ENCODE measurements around the gene NDUFAB1. TPM values are rescaled to one million over a fixed set of nuclear protein-coding genes. Genes with fewer than 3 reads are reported as not detected.

The NDUFAB1 gene
- total and polyA plus RNA-seq, 2 of the 13 experiments (the other 11 are each of a cell fraction or from before 2014, with no cell fraction given): 221 to 601 TPM

DNA sequence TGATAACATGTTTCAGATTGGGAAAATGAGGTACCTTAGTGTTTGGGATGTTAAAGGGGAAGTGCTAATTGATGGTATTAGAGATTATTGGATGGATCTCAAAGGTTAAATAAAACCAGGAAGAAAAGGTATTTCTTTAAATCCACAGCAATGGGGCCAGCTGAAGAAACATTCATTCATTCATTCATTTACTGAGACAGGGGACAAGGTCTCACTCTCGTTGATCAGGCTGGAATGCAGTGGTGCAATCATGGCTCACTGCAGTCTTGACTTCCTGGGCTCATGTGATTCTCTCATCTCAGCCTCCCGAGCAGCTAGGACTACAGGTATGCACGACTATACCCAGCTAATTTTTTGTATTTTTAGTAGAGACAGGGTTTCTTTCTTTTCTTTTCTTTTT, 58.7 kb downstream of the NDUFAB1 start (continued):
- TF ChIP-seq ZBTB40 (IDR thresholded peaks at IDR 0.05) (no peak), ZBTB40 (CRISPR knock-in tag; IDR thresholded peaks at IDR 0.05) (no peak), ZNF713 (CRISPR knock-in tag; IDR thresholded peaks at IDR 0.05) (no peak), NFIB (CRISPR knock-in tag; IDR thresholded peaks at IDR 0.05; ENCODE audit: borderline replicate concordance) (no peak), CENPX (CRISPR knock-in tag; IDR thresholded peaks at IDR 0.05) (no peak), HNF4A (CRISPR knock-in tag; IDR thresholded peaks at IDR 0.05) (peak; percentile 59), SRSF9 (IDR thresholded peaks at IDR 0.05; ENCODE audit: borderline replicate concordance, insufficient read depth, low read depth, low read length, poor library complexity, severe bottlenecking) (no peak), STAG1 (CRISPR knock-in tag; IDR thresholded peaks at IDR 0.05) (no peak), RFX3 (CRISPR knock-in tag; IDR thresholded peaks at IDR 0.05) (no peak)
- TF ChIP-seq, protein P1, sequence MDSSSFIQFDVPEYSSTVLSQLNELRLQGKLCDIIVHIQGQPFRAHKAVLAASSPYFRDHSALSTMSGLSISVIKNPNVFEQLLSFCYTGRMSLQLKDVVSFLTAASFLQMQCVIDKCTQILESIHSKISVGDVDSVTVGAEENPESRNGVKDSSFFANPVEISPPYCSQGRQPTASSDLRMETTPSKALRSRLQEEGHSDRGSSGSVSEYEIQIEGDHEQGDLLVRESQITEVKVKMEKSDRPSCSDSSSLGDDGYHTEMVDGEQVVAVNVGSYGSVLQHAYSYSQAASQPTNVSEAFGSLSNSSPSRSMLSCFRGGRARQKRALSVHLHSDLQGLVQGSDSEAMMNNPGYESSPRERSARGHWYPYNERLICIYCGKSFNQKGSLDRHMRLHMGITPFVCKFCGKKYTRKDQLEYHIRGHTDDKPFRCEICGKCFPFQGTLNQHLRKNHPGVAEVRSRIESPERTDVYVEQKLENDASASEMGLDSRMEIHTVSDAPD (CRISPR knock-in tag; IDR thresholded peaks at IDR 0.05): no peak
- TF ChIP-seq, protein P2, sequence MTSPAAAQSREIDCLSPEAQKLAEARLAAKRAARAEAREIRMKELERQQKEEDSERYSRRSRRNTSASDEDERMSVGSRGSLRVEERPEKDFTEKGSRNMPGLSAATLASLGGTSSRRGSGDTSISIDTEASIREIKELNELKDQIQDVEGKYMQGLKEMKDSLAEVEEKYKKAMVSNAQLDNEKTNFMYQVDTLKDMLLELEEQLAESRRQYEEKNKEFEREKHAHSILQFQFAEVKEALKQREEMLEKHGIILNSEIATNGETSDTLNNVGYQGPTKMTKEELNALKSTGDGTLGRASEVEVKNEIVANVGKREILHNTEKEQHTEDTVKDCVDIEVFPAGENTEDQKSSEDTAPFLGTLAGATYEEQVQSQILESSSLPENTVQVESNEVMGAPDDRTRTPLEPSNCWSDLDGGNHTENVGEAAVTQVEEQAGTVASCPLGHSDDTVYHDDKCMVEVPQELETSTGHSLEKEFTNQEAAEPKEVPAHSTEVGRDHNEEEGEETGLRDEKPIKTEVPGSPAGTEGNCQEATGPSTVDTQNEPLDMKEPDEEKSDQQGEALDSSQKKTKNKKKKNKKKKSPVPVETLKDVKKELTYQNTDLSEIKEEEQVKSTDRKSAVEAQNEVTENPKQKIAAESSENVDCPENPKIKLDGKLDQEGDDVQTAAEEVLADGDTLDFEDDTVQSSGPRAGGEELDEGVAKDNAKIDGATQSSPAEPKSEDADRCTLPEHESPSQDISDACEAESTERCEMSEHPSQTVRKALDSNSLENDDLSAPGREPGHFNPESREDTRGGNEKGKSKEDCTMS (CRISPR knock-in tag; conservative IDR thresholded peaks at IDR 0.05): no peak
- TF ChIP-seq, protein P3, sequence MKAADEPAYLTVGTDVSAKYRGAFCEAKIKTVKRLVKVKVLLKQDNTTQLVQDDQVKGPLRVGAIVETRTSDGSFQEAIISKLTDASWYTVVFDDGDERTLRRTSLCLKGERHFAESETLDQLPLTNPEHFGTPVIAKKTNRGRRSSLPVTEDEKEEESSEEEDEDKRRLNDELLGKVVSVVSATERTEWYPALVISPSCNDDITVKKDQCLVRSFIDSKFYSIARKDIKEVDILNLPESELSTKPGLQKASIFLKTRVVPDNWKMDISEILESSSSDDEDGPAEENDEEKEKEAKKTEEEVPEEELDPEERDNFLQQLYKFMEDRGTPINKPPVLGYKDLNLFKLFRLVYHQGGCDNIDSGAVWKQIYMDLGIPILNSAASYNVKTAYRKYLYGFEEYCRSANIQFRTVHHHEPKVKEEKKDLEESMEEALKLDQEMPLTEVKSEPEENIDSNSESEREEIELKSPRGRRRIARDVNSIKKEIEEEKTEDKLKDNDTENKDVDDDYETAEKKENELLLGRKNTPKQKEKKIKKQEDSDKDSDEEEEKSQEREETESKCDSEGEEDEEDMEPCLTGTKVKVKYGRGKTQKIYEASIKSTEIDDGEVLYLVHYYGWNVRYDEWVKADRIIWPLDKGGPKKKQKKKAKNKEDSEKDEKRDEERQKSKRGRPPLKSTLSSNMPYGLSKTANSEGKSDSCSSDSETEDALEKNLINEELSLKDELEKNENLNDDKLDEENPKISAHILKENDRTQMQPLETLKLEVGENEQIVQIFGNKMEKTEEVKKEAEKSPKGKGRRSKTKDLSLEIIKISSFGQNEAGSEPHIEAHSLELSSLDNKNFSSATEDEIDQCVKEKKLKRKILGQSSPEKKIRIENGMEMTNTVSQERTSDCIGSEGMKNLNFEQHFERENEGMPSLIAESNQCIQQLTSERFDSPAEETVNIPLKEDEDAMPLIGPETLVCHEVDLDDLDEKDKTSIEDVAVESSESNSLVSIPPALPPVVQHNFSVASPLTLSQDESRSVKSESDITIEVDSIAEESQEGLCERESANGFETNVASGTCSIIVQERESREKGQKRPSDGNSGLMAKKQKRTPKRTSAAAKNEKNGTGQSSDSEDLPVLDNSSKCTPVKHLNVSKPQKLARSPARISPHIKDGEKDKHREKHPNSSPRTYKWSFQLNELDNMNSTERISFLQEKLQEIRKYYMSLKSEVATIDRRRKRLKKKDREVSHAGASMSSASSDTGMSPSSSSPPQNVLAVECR (CRISPR knock-in tag; IDR thresholded peaks at IDR 0.05; ENCODE audit: borderline replicate concordance): no peak; the same call in 1 of the 2 replicates

Measured in HepG2 (cell line).